GM18508 (cell line): ENCODE data around the gene SMIM5.
"Not testable (repeated sequence)": the region's sequence is repeated elsewhere in the genome, so short reads cannot be mapped to it uniquely, and the experiment has no call there.

Source experiments
- ATAC-seq: cut with Tn5 transposase; IDR thresholded peaks from one replicate; pipeline ENCODE4 v1.9.1; 2021; ENCODE audit warnings: moderate number of reproducible peaks; ENCODE audit not compliant: insufficient read depth, unreplicated experiment

SMIM5 gene

GRCh38 chr17:75632863-75633485, at the start of gene SMIM5:
Gene SMIM5, plus strand, starts transcription at chr17:75633434. Its CDS starts 6,768 bp downstream, at chr17:75640202.
- no peak for ATAC-seq

GRCh38 chr17:75584849-75585175, 48.4 kb upstream of the SMIM5 start:
- no peak for ATAC-seq

- ATAC-seq = no peak
These were observed 45.3 kb upstream of the SMIM5 start, which contains the start of gene MYO15B for GRCh38 chr17:75587675-75588595. Gene MYO15B, plus strand, starts transcription at chr17:75587800. Its CDS starts 258 bp downstream, at chr17:75588058.

GRCh38 chr17:75588596-75589011, 44.6 kb upstream of the SMIM5 start:
- no peak for ATAC-seq

GRCh38 chr17:75589012-75589918, 44.0 kb upstream of the SMIM5 start:
- no peak for ATAC-seq

GRCh38 chr17:75589919-75590303, 43.3 kb upstream of the SMIM5 start:
- ATAC-seq = no peak

- ATAC-seq = no peak
These were observed 42.9 kb upstream of the SMIM5 start for GRCh38 chr17:75590314-75590761.

- ATAC-seq = no peak
These were observed 42.1 kb upstream of the SMIM5 start for GRCh38 chr17:75590849-75591721.

- no peak for ATAC-seq
These were observed 41.4 kb upstream of the SMIM5 start for GRCh38 chr17:75591722-75592302.

- no peak for ATAC-seq
These were observed 40.8 kb upstream of the SMIM5 start for GRCh38 chr17:75592348-75593020.

- not testable (repeated sequence) for ATAC-seq
These were observed 39.8 kb upstream of the SMIM5 start for GRCh38 chr17:75593430-75593829.

- no peak for ATAC-seq
These were observed 38.5 kb upstream of the SMIM5 start for GRCh38 chr17:75594499-75595283.

GRCh38 chr17:75595284-75595919, 37.8 kb upstream of the SMIM5 start:
- no peak for ATAC-seq

GRCh38 chr17:75595920-75596313, 37.3 kb upstream of the SMIM5 start:
- ATAC-seq = no peak

GRCh38 chr17:75596320-75597087, 36.7 kb upstream of the SMIM5 start:
- no peak for ATAC-seq

- no peak for ATAC-seq
These were observed 31.9 kb upstream of the SMIM5 start for GRCh38 chr17:75601057-75601987.
